Cerebellar nuclear complex (tissue), 1 donor: Measurements from ENCODE around the gene ANKRD26.
"Not testable (repeated sequence)": the region's sequence is repeated elsewhere in the genome, so short reads cannot be mapped to it uniquely, and the experiment has no call there.

Source experiments
- DNase-seq, 2 experiments: peaks; one replicate each; lab custom pipeline; 2025; lab: John Stamatoyannopoulos, UW

Gene ANKRD26

GRCh38 chr10:27099916-27100812 is at the start of gene ANKRD26:
Gene ANKRD26, minus strand, starts transcription at chr10:27100494. Its CDS starts 168 bp downstream, at chr10:27100326.
- peak; percentile 50 to 68 for DNase-seq

GRCh38 chr10:27147701-27148100 is 47.4 kb upstream of the ANKRD26 start:
- no peak for DNase-seq

- no peak for DNase-seq
Observed at GRCh38 chr10:27145937-27146336, 45.6 kb upstream of the ANKRD26 start.

GRCh38 chr10:27143686-27144085 is 43.4 kb upstream of the ANKRD26 start:
- no peak for DNase-seq

- DNase-seq, result no peak
Observed at GRCh38 chr10:27138277-27138676, 38.0 kb upstream of the ANKRD26 start.

- DNase-seq, result no peak
Observed at GRCh38 chr10:27134371-27134770, 34.1 kb upstream of the ANKRD26 start.

- DNase-seq, result no peak
Observed at GRCh38 chr10:27108165-27108564, 7.9 kb upstream of the ANKRD26 start.

- DNase-seq, result no peak
Observed at GRCh38 chr10:27104919-27105318, 4.6 kb upstream of the ANKRD26 start.

GRCh38 chr10:27100813-27101347 is 586 bp upstream of the ANKRD26 start:
- DNase-seq, result peak; percentile 20 to 68

GRCh38 chr10:27099448-27099847 is 846 bp downstream of the ANKRD26 start:
- no peak for DNase-seq

GRCh38 chr10:27088119-27089044 is 11.9 kb downstream of the ANKRD26 start:
- no peak for DNase-seq

GRCh38 chr10:27072436-27073114 is 27.7 kb downstream of the ANKRD26 start:
- DNase-seq, result no peak

- DNase-seq, result no peak
Observed at GRCh38 chr10:27068217-27068891, 31.9 kb downstream of the ANKRD26 start.

- DNase-seq, result no peak
Observed at GRCh38 chr10:27065084-27065483, 35.2 kb downstream of the ANKRD26 start.

GRCh38 chr10:27052656-27053055 is 47.6 kb downstream of the ANKRD26 start:
- DNase-seq, result no peak

GRCh38 chr10:27045247-27045646 is 55.0 kb downstream of the ANKRD26 start:
- not testable (repeated sequence) for DNase-seq

- DNase-seq, result no peak
Observed at GRCh38 chr10:27041196-27041595, 59.1 kb downstream of the ANKRD26 start.

GRCh38 chr10:27038168-27038567 is 62.1 kb downstream of the ANKRD26 start:
- no peak for DNase-seq

- DNase-seq, result no peak
Observed at GRCh38 chr10:27035163-27035562, 65.1 kb downstream of the ANKRD26 start.

- DNase-seq, result no peak
Observed at GRCh38 chr10:27030060-27030459, 70.2 kb downstream of the ANKRD26 start.

GRCh38 chr10:27022048-27022447 is 78.2 kb downstream of the ANKRD26 start:
- no peak for DNase-seq
